Activated naive CD8-positive, alpha-beta T cell treated with anti-CD3 and anti-CD28 coated beads, Interleukin-2, amount 10 ng/mL, durations not matched to agents 7 days and 5 days (primary cell): Measurements from ENCODE around the gene TUBGCP3. TPM values are rescaled to one million over a fixed set of nuclear protein-coding genes. Genes with fewer than 3 reads are reported as not detected.

Experiments used
- ATAC-seq: fragments of 150-1000 bp; cut with Tn5 transposase; one replicate; pipeline ENCODE4 v1.10.0; 2021; ENCODE audit warnings: low read depth, moderate library complexity
- POLR2A ChIA-PET: fragments of 350-600 bp; sonication (Branson Sonifier 250); formaldehyde crosslinking; loops from one replicate; lab custom pipeline; 2021; ENCODE audit warnings: antibody characterized with exemption; lab: Charles Lee
- DNase-seq: peaks from one replicate; pipeline ENCODE4 v3.0.0; 2021
- H3K27ac Mint-ChIP-seq: one replicate; pipeline ENCODE4 v1.8.0; 2022; ENCODE audit warnings: mild to moderate bottlenecking, mixed read lengths
- H3K27me3 Mint-ChIP-seq: one replicate; pipeline ENCODE4 v1.8.0; 2022; ENCODE audit warnings: mild to moderate bottlenecking, moderate library complexity, mixed read lengths
- H3K36me3 Mint-ChIP-seq: one replicate; pipeline ENCODE4 v1.8.0; 2021; ENCODE audit warnings: mild to moderate bottlenecking, mixed read lengths
- H3K4me1 Mint-ChIP-seq: one replicate; pipeline ENCODE4 v1.8.0; 2021; ENCODE audit warnings: mixed read lengths
- H3K4me3 Mint-ChIP-seq: one replicate; pipeline ENCODE4 v1.8.0; 2022; ENCODE audit warnings: mild to moderate bottlenecking, moderate library complexity, mixed read lengths
- H3K9me3 Mint-ChIP-seq: one replicate; pipeline ENCODE4 v1.8.0; 2021; ENCODE audit warnings: mixed read lengths
- total RNA-seq, 2 experiments: library from RNA; stranded (reverse); gene quantifications; one replicate each; pipeline ENCODE4 v1.2.3, GENCODE V29; 2021

The TUBGCP3 gene
- total RNA-seq, 2 experiments from 2014 or later, result 62.4 to 63.3 TPM

DNA sequence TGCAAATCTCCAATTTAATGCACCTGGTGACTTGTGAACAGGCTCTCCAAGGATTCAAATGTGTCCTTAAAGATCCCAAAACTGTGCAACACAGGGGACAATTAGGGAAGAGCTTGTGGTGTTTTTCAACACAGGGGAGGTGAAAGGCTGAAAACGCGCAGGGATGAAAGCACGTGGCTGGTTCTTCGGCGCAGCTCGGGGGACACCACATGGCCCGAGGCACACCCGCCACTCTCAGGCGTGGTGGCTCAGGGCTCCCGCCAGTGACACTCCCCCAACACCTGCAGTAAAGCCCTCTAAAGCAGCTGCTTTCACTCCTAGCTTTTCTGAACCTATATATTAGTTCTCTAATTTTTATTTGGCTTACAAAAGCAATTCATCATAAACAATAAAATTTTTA is 119.9 kb downstream of the TUBGCP3 start:
- peaks cover 2% of the 10 kb centered on the region for H3K36me3 Mint-ChIP-seq
- DNase-seq (no peak), ATAC-seq (no peak)
- POLR2A ChIA-PET, result no interaction called here
- no peaks in the 10 kb centered on the region for H3K4me1 Mint-ChIP-seq
- H3K27ac Mint-ChIP-seq, result no peak overlapping the region
- H3K9me3 Mint-ChIP-seq, result no peaks in the 10 kb centered on the region
- no peak overlapping the region for H3K4me3 Mint-ChIP-seq
- H3K27me3 Mint-ChIP-seq, result peaks cover 4% of the 10 kb centered on the region

DNA sequence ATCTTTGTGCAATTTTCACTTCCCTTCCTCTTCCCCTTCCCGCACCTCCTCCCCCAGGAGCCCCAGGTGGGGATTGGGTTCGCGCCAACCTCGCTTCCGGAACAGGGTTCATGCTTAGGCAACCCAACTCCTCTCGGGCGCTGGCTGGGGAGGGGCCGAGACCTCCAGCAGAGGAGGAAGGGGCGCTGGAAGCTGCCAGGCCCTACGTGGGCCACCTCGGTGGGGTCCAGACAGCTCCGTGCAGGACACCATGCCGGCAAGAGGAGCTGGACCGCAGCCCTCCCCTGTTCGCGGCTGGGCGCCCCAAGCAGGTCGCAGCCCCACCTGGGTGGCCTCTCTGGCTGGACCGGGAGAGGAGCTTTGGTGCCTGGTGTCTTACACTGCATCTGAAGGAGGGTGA is 120.7 kb downstream of the TUBGCP3 start:
- DNase-seq, result no peak
- Mint-ChIP-seq H3K27ac (no peak overlapping the region), H3K4me3 (no peak overlapping the region), H3K4me1 (no peaks in the 10 kb centered on the region), H3K27me3 (peaks cover 7% of the 10 kb centered on the region), H3K9me3 (no peaks in the 10 kb centered on the region), H3K36me3 (peaks cover 2% of the 10 kb centered on the region)
- ATAC-seq, result no peak
- POLR2A ChIA-PET, result no interaction called here

DNA sequence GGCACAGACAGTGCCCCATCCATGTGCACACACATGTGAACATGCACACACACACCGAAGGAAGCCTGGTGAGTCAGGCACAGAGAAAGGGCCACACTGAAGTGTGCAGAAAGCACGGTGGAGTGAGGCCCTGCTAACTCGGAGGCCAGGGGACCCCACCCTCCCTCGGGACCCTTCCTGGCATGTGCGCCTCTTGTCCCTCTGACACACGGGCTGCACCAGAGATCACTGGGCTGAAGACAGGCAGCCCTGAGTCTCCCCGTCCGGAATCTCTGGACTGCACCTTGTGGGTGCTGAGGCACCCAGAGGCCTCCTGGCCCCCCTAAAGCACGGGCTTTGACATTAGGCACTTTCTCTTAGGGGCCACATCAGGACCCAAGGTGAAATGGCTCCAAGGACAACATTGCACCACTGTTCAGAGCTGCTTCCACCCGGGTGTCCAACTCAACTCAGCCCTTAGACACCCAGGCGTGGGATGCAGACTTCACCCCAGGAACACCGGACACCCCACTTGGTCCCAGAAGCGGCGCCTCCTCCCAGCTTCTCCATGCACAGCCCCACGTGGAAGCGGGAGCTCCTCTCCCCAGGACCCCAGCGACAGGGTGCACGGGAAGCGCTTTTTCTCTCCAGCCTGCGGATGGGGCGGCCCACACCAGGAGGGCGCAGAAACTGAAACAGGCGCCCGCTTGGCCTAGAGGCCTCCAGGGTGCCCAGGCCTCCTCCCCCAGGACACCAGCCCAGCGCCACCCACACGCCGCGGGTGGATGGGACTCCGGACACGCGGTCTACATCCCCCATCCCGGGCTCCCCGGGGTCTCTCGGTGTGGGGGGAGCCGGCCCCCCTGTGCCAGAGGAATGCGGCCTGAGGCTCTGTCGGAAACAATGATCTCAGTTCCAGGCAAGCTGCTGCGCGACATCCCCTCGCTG is 121.6 kb downstream of the TUBGCP3 start:
- DNase-seq (no peak), ATAC-seq (no peak)
- Mint-ChIP-seq H3K27me3 (peaks cover 10% of the 10 kb centered on the region), H3K4me3 (no peak overlapping the region), H3K9me3 (no peaks in the 10 kb centered on the region), H3K27ac (no peak overlapping the region), H3K4me1 (no peaks in the 10 kb centered on the region), H3K36me3 (peaks cover 2% of the 10 kb centered on the region)
- POLR2A ChIA-PET, result no interaction called here

DNA sequence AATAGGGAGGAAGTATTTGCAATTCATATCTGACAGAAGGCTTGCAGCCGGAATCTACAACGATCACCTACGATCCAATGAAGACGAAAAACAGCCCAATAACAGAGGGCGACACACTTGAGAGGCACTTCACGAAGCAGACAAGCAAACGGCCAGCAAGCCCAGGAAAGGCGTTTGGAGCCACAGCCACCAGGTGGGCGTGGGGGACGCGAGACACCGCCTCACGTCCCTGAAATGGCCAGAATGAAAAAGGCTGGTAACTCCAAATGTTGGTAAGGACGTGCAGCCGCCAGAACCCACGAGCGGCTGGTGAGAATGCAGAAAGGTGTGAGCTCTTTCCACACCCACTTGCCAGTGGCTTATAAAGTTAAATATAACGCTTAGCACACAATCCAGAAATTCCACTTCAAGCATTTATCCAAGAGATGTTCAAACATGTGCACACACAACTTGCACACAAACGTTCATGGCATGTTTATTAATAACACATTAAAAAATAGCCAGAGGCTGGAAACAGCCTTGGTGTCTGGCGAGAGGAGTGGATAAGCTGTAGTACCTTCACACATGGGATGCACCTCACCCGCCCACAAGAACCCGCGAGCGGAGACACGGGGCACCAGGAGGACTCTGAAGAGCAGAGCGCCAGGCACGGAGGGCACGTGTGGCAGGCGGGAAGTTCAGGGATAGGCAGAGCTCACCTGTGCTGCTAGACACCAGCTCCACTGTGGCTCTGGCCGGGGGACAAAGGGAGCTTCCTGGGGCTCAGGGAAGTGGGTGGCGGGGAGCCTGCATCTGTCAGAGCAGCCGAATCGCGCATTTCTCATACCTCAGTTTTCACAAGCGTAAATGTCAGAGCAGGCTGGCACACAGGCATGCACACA is 122.5 kb downstream of the TUBGCP3 start:
- POLR2A ChIA-PET, result no interaction called here
- Mint-ChIP-seq H3K36me3 (no peaks in the 10 kb centered on the region), H3K27ac (no peak overlapping the region), H3K9me3 (no peaks in the 10 kb centered on the region), H3K4me1 (no peaks in the 10 kb centered on the region), H3K27me3 (peaks cover 8% of the 10 kb centered on the region), H3K4me3 (no peak overlapping the region)
- DNase-seq (no peak), ATAC-seq (no peak)

DNA sequence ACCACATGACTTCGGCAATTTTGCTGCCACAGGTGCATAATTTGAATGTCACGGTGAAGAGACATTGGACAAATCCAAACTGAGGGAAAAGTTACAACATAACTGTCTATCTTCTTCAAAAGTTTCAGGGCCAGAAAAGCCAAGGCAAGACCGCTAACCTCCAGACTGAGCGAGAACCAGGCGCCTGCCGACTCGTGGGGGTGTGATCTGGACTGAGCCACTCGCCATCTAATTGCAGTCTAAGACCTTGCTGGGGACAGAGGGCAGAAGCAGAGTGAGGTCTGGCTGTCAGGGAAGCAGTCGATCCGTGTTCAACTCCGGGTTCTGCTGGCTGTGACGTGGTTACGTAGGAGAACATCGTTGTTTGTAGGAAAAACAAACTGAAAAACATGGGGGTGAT is 123.2 kb downstream of the TUBGCP3 start:
- POLR2A ChIA-PET, result no interaction called here
- peaks cover 10% of the 10 kb centered on the region for H3K27me3 Mint-ChIP-seq
- no peaks in the 10 kb centered on the region for H3K9me3 Mint-ChIP-seq
- ATAC-seq (no peak), DNase-seq (no peak)
- H3K4me1 Mint-ChIP-seq, result no peaks in the 10 kb centered on the region
- no peak overlapping the region for H3K4me3 Mint-ChIP-seq
- no peak overlapping the region for H3K27ac Mint-ChIP-seq
- H3K36me3 Mint-ChIP-seq, result no peaks in the 10 kb centered on the region

DNA sequence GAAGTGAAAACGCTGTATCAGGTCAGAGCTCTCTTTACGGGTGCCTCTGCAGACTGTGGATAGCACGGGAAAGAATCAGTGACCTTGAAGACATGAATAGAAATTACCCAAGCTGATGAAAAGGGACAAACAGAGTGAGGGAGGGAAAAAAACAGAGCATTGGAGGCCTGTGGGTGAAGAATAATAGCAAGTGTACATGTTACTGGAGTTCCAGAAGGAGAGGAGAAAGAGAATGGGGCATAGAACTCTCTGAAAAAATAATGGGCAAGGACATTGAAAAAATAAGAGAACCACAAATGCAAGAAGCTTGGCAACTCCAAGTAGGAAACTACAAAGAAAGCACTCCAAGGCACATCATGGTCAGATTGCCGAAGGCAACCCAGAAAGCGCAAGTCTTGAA is 125.5 kb downstream of the TUBGCP3 start:
- H3K36me3 Mint-ChIP-seq, result no peaks in the 10 kb centered on the region
- H3K4me1 Mint-ChIP-seq, result no peaks in the 10 kb centered on the region

DNA sequence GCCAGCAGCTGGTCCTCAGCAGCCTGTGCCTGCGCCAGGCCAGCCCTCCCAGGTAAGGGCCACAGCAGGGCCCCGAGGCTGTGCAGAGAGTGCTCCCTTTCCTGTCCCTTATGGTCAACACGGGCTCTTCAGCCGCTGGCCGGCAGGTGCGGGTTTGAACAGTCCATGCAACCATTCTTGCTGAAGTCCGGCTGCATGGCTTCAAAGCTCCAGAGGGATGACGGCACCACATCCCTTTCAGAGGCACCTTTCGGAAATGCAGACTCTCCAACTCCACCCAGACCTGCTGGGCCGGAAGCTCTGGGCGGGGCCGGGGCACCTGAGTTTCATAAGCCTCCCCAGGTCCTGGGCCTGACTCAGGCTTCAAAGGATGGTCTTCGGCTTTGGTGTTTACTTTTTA is 130.5 kb downstream of the TUBGCP3 start:
- no peaks in the 10 kb centered on the region for H3K4me1 Mint-ChIP-seq
- POLR2A ChIA-PET, result no interaction called here
- no peak overlapping the region for H3K27ac Mint-ChIP-seq
- DNase-seq (no peak), ATAC-seq (no peak)
- H3K9me3 Mint-ChIP-seq, result no peaks in the 10 kb centered on the region
- no peaks in the 10 kb centered on the region for H3K36me3 Mint-ChIP-seq
- H3K27me3 Mint-ChIP-seq, result peaks cover 9% of the 10 kb centered on the region
- no peak overlapping the region for H3K4me3 Mint-ChIP-seq

More for the DNA sequence above, 125.5 kb downstream of the TUBGCP3 start:
- Mint-ChIP-seq H3K4me3 (no peak overlapping the region), H3K27me3 (peaks cover 11% of the 10 kb centered on the region), H3K27ac (no peak overlapping the region), H3K9me3 (no peaks in the 10 kb centered on the region)
- no peak for DNase-seq
- POLR2A ChIA-PET, result no interaction called here
- ATAC-seq, result no peak

DNA sequence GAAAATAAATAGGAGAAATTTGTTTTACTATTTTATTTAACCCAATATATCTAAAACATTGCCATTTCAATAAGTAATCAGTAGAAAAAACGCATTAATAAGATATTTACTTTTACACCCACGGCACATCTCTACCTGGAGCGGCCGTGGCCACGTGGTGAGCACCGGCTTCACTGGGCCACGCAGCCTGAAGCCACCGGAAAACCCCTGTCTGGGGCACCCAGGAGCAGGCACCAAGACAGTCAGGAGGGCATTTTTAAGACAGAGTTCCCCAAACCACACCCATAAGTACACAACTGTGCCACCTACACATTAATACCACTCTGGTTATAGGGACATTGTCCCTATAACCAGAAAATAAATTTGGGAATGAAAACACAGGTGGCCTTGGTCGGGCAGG is 130.9 kb downstream of the TUBGCP3 start:
- DNase-seq (no peak), ATAC-seq (no peak)
- peaks cover 6% of the 10 kb centered on the region for H3K27me3 Mint-ChIP-seq

DNA sequence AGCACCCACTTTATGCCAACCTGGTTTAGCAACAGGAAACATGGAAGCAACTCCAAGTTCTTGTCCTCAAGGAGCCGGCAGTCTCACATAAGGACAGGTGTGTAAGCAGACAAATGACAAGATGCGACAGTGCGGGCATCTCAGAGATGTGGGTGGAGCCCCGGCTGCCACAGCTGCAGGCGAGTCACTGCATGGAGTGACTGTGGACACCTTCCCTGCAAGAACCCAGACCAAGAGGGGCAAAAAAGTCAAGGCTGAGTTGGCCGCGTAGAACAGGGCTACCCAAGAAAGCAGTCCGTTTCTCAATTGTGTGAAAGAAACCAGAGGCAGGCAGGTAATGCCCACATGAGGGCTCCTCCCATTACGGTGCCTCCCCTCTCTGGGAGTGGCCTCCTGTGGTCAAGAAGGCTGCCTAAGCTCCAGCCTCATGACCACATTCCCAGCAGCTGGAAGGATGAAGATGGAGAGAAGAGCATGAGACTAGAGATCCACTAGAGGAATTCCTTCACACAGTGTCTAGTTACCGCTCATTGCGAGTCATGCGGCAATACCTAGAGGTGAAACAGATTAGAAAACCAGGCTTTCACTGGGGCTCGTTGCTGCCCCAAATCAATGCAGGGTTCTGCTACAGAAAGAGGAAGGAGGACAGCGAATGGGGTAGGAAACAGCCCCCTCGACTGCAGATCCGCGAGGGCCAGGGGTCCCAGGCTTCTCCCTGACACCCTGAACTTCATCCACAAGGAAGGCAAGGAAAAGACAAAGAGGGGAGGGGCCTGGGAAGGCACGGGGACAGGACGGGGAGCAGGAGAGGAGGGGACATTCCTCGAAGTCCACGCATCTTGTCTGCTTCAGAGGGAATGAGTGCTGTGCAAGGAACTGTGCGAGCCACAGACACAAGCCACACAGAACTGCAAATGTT is 131.6 kb downstream of the TUBGCP3 start:
- no peak overlapping the region for H3K27ac Mint-ChIP-seq
- no peaks in the 10 kb centered on the region for H3K9me3 Mint-ChIP-seq
- no peaks in the 10 kb centered on the region for H3K36me3 Mint-ChIP-seq
- DNase-seq (no peak), ATAC-seq (no peak)
- peaks cover 5% of the 10 kb centered on the region for H3K27me3 Mint-ChIP-seq
- POLR2A ChIA-PET, result no interaction called here
- no peak overlapping the region for H3K4me3 Mint-ChIP-seq
- H3K4me1 Mint-ChIP-seq, result no peaks in the 10 kb centered on the region

More for the DNA sequence above, 130.9 kb downstream of the TUBGCP3 start:
- H3K36me3 Mint-ChIP-seq, result no peaks in the 10 kb centered on the region
- POLR2A ChIA-PET, result no interaction called here
- H3K4me1 Mint-ChIP-seq, result no peaks in the 10 kb centered on the region
- no peak overlapping the region for H3K4me3 Mint-ChIP-seq
- H3K27ac Mint-ChIP-seq, result no peak overlapping the region
- no peaks in the 10 kb centered on the region for H3K9me3 Mint-ChIP-seq

DNA sequence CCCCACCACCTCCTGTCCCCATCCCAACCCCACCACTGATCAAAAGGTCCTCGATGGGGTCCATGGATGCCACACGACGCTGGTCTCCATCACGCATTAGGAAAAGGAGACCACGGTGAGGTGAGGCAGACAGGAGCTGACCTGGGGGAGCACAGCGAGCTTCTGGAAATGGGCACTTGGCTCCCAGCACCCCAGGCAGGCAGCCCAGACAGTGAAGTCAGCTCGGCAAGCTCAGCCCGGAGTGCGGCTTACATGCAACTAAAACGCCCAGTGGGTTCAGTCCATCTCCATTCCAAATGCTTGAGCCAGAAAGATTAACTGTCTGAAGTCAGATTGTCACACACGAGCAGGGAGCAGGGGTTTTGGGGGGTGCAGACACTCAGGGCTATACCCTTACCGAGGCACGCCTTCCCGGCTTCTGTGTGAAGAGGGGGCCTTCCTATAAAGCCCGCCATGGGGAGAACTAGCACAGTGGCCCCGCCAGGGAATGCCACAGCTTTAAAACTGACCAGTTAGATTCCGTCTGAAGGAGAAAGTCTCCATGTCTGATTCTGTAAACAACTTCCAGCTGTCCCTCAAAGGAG is 132.4 kb downstream of the TUBGCP3 start:
- Mint-ChIP-seq H3K27ac (no peak overlapping the region), H3K4me1 (no peaks in the 10 kb centered on the region), H3K4me3 (no peak overlapping the region), H3K27me3 (peaks cover 3% of the 10 kb centered on the region), H3K36me3 (no peaks in the 10 kb centered on the region), H3K9me3 (no peaks in the 10 kb centered on the region)
- no peak for DNase-seq
- POLR2A ChIA-PET, result no interaction called here
- no peak for ATAC-seq

DNA sequence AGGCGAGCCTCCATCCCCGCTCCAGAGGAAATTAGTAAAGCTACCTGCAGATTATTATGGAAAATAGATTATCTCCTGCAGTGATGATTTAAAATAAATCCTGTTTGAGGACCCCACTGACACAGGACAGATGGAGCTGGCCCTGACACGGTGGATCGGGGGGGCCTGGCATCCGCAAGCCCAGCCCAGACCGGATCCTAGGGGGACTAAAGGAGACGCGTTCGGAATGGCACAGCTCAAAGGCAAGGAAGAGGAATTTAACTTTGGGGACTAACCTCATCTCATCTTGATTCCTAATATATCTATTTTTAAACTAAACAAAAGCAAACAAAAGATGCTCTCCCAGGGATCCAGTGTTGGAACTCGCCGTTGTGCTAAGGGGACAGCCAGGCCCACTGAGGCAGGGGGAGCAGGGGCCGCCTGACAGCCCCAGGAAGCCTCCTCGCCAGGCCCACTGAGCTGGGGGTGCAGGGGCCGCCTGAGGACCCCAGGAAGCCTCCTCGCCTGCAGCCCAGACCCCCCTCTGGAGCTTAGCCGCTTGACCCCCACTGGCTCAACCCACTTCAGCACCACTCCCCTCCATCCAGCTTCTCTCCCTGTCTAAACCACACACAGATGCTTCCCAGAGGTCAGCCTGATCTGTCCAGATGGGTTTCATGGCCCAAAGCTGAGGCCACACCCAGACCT is 133.2 kb downstream of the TUBGCP3 start:
- H3K4me3 Mint-ChIP-seq, result no peak overlapping the region
- peaks cover 2% of the 10 kb centered on the region for H3K27me3 Mint-ChIP-seq
- no peak overlapping the region for H3K27ac Mint-ChIP-seq
- no peaks in the 10 kb centered on the region for H3K36me3 Mint-ChIP-seq
- POLR2A ChIA-PET, result no interaction called here
- H3K4me1 Mint-ChIP-seq, result no peaks in the 10 kb centered on the region
- DNase-seq (no peak), ATAC-seq (no peak)
- no peaks in the 10 kb centered on the region for H3K9me3 Mint-ChIP-seq

DNA sequence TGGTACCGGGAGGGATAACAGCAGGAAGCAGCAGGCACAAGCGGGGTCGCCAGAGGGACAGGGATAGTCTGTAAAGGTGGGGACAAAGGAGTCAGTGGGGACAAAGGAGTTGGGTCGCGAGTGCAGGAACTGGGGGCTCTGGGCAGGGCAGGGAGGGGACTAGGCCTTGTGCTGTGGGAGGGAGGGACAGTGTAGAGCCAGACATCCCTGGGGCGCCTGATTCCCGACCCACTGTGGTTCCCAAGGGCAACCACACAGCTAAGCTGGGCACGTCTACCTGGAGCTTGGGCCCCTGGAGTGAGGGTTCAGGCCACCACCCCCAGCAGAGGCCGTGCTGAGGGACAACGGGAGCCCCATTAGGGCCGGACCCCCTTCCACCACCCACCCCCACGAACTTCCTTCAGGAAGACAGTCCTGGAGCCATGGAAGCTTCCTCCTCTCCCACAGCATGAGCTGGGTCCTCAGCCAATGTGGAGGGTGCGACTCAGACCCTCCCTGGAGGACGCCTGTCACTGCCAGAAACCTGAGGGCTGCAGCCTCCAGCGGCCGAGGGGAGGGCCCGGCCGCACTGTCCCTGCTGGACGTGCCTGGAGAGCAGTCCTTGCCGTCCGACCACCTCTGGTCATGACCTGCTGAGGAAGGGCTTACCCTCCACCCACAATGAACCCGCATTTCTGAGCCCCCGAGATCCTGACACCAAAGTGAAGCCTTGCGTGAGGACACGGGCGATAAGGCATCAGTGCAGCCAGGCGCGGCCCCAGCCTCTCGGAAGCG is 133.9 kb downstream of the TUBGCP3 start:
- no peaks in the 10 kb centered on the region for H3K4me1 Mint-ChIP-seq

More for the DNA sequence above, 133.9 kb downstream of the TUBGCP3 start:
- Mint-ChIP-seq H3K36me3 (no peaks in the 10 kb centered on the region), H3K27me3 (no peaks in the 10 kb centered on the region), H3K9me3 (no peaks in the 10 kb centered on the region), H3K4me3 (no peak overlapping the region), H3K27ac (no peak overlapping the region)
- POLR2A ChIA-PET, result no interaction called here
- ATAC-seq (no peak), DNase-seq (no peak)
